ENCODE results near the gene CCBE1.

GRCh38 chr18:59656373-59656887 lies 40.8 kb downstream of the CCBE1 start:
- TF ChIP-seq CTCF (IDR thresholded peaks at IDR 0.05) (no peak), ZFX (IDR thresholded peaks at IDR 0.05; ENCODE audit: borderline replicate concordance) (no peak)
